CD14-positive monocyte (primary cell): ENCODE data around the gene SMS. TPM values are rescaled to one million over a fixed set of nuclear protein-coding genes. Genes with fewer than 3 reads are reported as not detected.

Source experiments
- DNase-seq, 3 donors: peaks; one replicate each; pipeline ENCODE4 v3.0.0-alpha.2; 2011 to 2022
- H2AFZ ChIP-seq: 2 replicates; pipeline ENCODE4 v1.6.0; 2012; ENCODE audit warnings: mild to moderate bottlenecking, low read depth, low read length, inconsistent platforms; ENCODE audit not compliant: insufficient read depth, poor library complexity, severe bottlenecking
- H3K27ac ChIP-seq, 2 donors: 1 replicate in 1 of 2; 2 replicates in 1 of 2; pipeline ENCODE4 v1.5.1; 2012 to 2013; ENCODE audit warnings: low read length in 2 of 2, control low read depth in 1 of 2, inconsistent platforms in 1 of 2, low read depth in 1 of 2, mild to moderate bottlenecking in 1 of 2
- H3K27me3 ChIP-seq, 2 donors: one replicate each; pipeline versions ENCODE4 v1.6.0 to v1.6.1; 2011 to 2013; ENCODE audit warnings: low read length in 2 of 2; ENCODE audit not compliant: control insufficient read depth in 2 of 2, insufficient read depth in 2 of 2
- H3K36me3 ChIP-seq, 2 donors: replicated peaks in 1 of 2; 1 replicate in 1 of 2; 2 replicates in 1 of 2; pipeline versions ENCODE4 v1.5.1 to v1.6.1; 2012 to 2013; ENCODE audit warnings: low read length in 2 of 2, control low read depth in 1 of 2, inconsistent platforms in 1 of 2, mild to moderate bottlenecking in 1 of 2; ENCODE audit not compliant: insufficient read depth in 2 of 2, control insufficient read depth in 1 of 2
- H3K4me1 ChIP-seq, 2 donors: 1 replicate in 1 of 2; 2 replicates in 1 of 2; pipeline versions ENCODE4 v1.5.1 to v1.6.1; 2012 to 2013; ENCODE audit warnings: low read length in 2 of 2, control low read depth in 1 of 2, inconsistent platforms in 1 of 2, mild to moderate bottlenecking in 1 of 2, moderate library complexity in 1 of 2; ENCODE audit not compliant: insufficient read depth in 2 of 2, control insufficient read depth in 1 of 2
- H3K4me2 ChIP-seq: replicated peaks from 2 replicates; pipeline ENCODE3; 2012; ENCODE audit warnings: low read length, moderate library complexity, mild to moderate bottlenecking; ENCODE audit not compliant: poor library complexity, severe bottlenecking; ENCODE audit errors: extremely low read depth
- H3K4me3 ChIP-seq, 3 experiments: fragments of 200-600 bp in 1 of 3; sonication (generic) in 1 of 3; replicated peaks in 1 of 3; 1 replicate in 2 of 3; 2 replicates in 1 of 3; pipeline ENCODE4 v1.5.1; 2011 to 2013; ENCODE audit warnings: low read length in 3 of 3, mild to moderate bottlenecking in 3 of 3, control low read depth in 2 of 3, low read depth in 2 of 3, inconsistent platforms in 1 of 3, moderate library complexity in 1 of 3
- H3K79me2 ChIP-seq: 2 replicates; pipeline ENCODE4 v1.6.0; 2012; ENCODE audit warnings: mild to moderate bottlenecking, control low read depth, inconsistent platforms, low read length, moderate library complexity; ENCODE audit not compliant: insufficient read depth
- H3K9ac ChIP-seq: 2 replicates; pipeline ENCODE4 v1.6.0; 2017; ENCODE audit warnings: low read length, mild to moderate bottlenecking; ENCODE audit not compliant: insufficient read depth, poor library complexity, severe bottlenecking
- H3K9me3 ChIP-seq, 2 donors: replicated peaks in 1 of 2; 1 replicate in 1 of 2; 2 replicates in 1 of 2; pipeline versions ENCODE4 v1.5.1 to v1.6.1; 2012 to 2013; ENCODE audit warnings: low read length in 2 of 2, control low read depth in 1 of 2; ENCODE audit not compliant: control insufficient read depth in 1 of 2, insufficient read depth in 1 of 2
- H4K20me1 ChIP-seq: 2 replicates; pipeline ENCODE4 v1.6.0; 2012; ENCODE audit warnings: mild to moderate bottlenecking, low read length, control low read depth, moderate library complexity; ENCODE audit not compliant: insufficient read depth
- H3K27ac Mint-ChIP-seq, 7 donors: one replicate each; pipeline ENCODE4 v1.8.0; 2020; ENCODE audit warnings: mild to moderate bottlenecking in 7 of 7, mixed read lengths in 7 of 7, moderate library complexity in 6 of 7, inconsistent platforms in 2 of 7
- H3K27me3 Mint-ChIP-seq, 3 donors: one replicate each; pipeline ENCODE4 v1.8.0; 2021 to 2022; ENCODE audit warnings: low read depth in 3 of 3, mild to moderate bottlenecking in 3 of 3, mixed read lengths in 3 of 3, moderate library complexity in 3 of 3, inconsistent platforms in 1 of 3
- H3K36me3 Mint-ChIP-seq, 2 donors: one replicate each; pipeline ENCODE4 v1.8.0; 2020; ENCODE audit warnings: mixed read lengths in 2 of 2, inconsistent platforms in 1 of 2, mild to moderate bottlenecking in 1 of 2
- H3K4me1 Mint-ChIP-seq: one replicate; pipeline ENCODE4 v1.8.0; 2020; ENCODE audit warnings: mild to moderate bottlenecking, mixed read lengths
- H3K4me3 Mint-ChIP-seq, 2 donors: one replicate each; pipeline ENCODE4 v1.8.0; 2020; ENCODE audit warnings: mild to moderate bottlenecking in 2 of 2, mixed read lengths in 2 of 2, moderate library complexity in 1 of 2
- H3K9me3 Mint-ChIP-seq, 7 donors: one replicate each; pipeline ENCODE4 v1.8.0; 2020 to 2022; ENCODE audit warnings: mixed read lengths in 7 of 7, mild to moderate bottlenecking in 6 of 7, moderate library complexity in 6 of 7, inconsistent platforms in 2 of 7
- WGBS: methylation state at CpG from one replicate; pipeline ENCODE4 v1.1.5; 2013; ENCODE audit warnings: missing lambda C conversion rate; ENCODE audit not compliant: insufficient coverage; 5-methylcytosine and 5-hydroxymethylcytosine counted together
- intact Hi-C, 2 donors: fragments of 100-400 bp; cut with micrococcal nuclease; formaldehyde crosslinking; loops; one replicate each; pipeline versions ENCODE4 v1.15.0 to v1.15.1; 2023
- polyA plus RNA-seq, 3 donors: library from polyadenylated mRNA; depleted of rRNA in 1 of 3; unstranded in 2 of 3; stranded (reverse) in 1 of 3; fragments of 300-500 nt in 2 of 3; fragments of >200 nt in 1 of 3; fragmentation: Illumina TruSeq in 2 of 3; gene quantifications; 1 replicate in 2 of 3; 2 replicates in 1 of 3; pipeline ENCODE4 v1.2.3, GENCODE V29; 2012 to 2021
- TF ChIP-seq, protein P1 (sequence below): fragments of 200-600 bp; IDR thresholded peaks from one replicate; pipeline ENCODE4 v1.8.0; 2022; ENCODE audit warnings: antibody characterized with exemption, mild to moderate bottlenecking

The SMS gene
- polyA plus RNA-seq, 3 donors, result 24.9 to 75.4 (median 70.8) TPM

DNA sequence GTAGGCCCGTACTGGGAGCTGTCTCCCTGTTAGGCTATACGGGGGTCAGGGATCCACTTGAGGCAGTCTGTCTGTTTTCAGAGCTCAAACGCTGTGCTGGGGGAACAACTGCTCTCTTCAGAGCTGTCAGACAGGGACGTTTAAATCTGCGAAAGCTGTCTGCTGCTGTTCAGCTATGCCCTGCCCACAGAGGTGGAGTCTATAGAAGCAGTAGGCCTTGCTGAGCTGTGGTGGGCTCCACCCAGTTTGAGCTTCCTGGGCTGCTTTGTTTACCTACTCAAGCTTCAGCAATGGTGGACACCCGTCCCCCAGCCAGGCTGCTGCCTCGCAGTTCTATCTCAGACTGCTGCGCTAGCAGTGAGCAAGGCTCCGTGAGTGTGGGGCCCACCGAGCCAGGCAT lies 64.4 kb downstream of the SMS start:
- intact Hi-C loops, result no loop called here
- Mint-ChIP-seq H3K4me1 (peaks cover 2% of the 10 kb centered on the region), H3K9me3 (peaks cover 0 to 8% (median 0%) of the 10 kb centered on the region in 7 donors), H3K36me3 (peaks cover 3 to 20% of the 10 kb centered on the region in 2 donors), H3K4me3 (no peak overlapping the region), H3K27ac (peak overlapping the region in 1 of 7 donors; percentile 10), H3K27me3 (peaks cover 0 to 2% (median 0%) of the 10 kb centered on the region in 3 donors)
- Histone ChIP-seq H4K20me1 (no peaks in the 10 kb centered on the region), H3K9ac (no peak overlapping the region), H3K4me1 (no peaks in the 10 kb centered on the region), H3K79me2 (no peaks in the 10 kb centered on the region), H3K27me3 (no peaks in the 10 kb centered on the region), H3K4me2 (no peak overlapping the region), H3K27ac (no peak overlapping the region), H3K4me3 (no peak overlapping the region), H3K9me3 (no peaks in the 10 kb centered on the region), H2AFZ (no peak overlapping the region), H3K36me3 (no peaks in the 10 kb centered on the region)
- TF ChIP-seq, protein P1, sequence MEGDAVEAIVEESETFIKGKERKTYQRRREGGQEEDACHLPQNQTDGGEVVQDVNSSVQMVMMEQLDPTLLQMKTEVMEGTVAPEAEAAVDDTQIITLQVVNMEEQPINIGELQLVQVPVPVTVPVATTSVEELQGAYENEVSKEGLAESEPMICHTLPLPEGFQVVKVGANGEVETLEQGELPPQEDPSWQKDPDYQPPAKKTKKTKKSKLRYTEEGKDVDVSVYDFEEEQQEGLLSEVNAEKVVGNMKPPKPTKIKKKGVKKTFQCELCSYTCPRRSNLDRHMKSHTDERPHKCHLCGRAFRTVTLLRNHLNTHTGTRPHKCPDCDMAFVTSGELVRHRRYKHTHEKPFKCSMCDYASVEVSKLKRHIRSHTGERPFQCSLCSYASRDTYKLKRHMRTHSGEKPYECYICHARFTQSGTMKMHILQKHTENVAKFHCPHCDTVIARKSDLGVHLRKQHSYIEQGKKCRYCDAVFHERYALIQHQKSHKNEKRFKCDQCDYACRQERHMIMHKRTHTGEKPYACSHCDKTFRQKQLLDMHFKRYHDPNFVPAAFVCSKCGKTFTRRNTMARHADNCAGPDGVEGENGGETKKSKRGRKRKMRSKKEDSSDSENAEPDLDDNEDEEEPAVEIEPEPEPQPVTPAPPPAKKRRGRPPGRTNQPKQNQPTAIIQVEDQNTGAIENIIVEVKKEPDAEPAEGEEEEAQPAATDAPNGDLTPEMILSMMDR, result no peak
- DNase-seq, result no peak
- 100% methylated on average over 3 of the region's 10 CpGs for WGBS

DNA sequence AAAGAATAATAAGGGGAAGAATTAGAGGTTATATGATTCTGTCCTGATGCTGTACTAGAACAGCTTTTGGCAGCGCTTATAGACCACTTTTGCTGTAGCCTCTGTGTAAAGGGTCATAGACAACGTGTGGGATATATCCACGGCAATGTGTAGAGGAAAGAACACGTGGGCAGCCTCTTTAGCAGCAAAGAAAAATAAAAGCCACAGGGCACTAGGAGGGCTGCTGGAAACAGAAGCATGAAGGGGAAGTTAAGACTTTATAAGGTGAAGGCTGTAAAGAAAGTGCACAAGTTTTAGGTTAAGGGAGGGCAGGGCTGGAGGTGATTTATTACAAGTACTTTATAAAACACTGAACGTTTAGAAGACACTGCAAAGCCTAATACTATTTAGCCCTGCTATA lies 71.5 kb downstream of the SMS start:
- H3K9ac ChIP-seq, result no peak overlapping the region
- H3K4me2 ChIP-seq, result no peak overlapping the region
- no peak for DNase-seq
- H3K79me2 ChIP-seq, result no peaks in the 10 kb centered on the region
- H3K4me1 ChIP-seq, result no peaks in the 10 kb centered on the region
- H3K9me3 Mint-ChIP-seq, result peaks cover 0 to 8% (median 2%) of the 10 kb centered on the region in 7 donors
- H4K20me1 ChIP-seq, result no peaks in the 10 kb centered on the region
- no peak overlapping the region for H2AFZ ChIP-seq
- H3K27me3 Mint-ChIP-seq, result peaks cover 0 to 6% (median 2%) of the 10 kb centered on the region in 3 donors
- H3K4me3 Mint-ChIP-seq, result no peak overlapping the region
- no peaks in the 10 kb centered on the region for H3K36me3 Mint-ChIP-seq
- no peak overlapping the region for H3K4me3 ChIP-seq
- WGBS, result no CpG with 5 or more reads among the region's 5 CpGs
- H3K27ac ChIP-seq, result no peak overlapping the region
- H3K27me3 ChIP-seq, result no peaks in the 10 kb centered on the region
- peaks cover 2% of the 10 kb centered on the region for H3K4me1 Mint-ChIP-seq
- H3K36me3 ChIP-seq, result no peaks in the 10 kb centered on the region
- TF ChIP-seq, protein P1, result no peak
- H3K27ac Mint-ChIP-seq, result peak overlapping the region in 2 of 7 donors; percentile 17 to 65
- intact Hi-C loops, result no loop called here
- no peaks in the 10 kb centered on the region for H3K9me3 ChIP-seq
